ENCODE measurements around the gene MT1M. TPM values are rescaled to one million over a fixed set of nuclear protein-coding genes. Genes with fewer than 3 reads are reported as not detected.

Gene MT1M
- total RNA-seq, 4 donors from 2014 or later = 7.1 to 45.5 (median 33.8) TPM

DNA sequence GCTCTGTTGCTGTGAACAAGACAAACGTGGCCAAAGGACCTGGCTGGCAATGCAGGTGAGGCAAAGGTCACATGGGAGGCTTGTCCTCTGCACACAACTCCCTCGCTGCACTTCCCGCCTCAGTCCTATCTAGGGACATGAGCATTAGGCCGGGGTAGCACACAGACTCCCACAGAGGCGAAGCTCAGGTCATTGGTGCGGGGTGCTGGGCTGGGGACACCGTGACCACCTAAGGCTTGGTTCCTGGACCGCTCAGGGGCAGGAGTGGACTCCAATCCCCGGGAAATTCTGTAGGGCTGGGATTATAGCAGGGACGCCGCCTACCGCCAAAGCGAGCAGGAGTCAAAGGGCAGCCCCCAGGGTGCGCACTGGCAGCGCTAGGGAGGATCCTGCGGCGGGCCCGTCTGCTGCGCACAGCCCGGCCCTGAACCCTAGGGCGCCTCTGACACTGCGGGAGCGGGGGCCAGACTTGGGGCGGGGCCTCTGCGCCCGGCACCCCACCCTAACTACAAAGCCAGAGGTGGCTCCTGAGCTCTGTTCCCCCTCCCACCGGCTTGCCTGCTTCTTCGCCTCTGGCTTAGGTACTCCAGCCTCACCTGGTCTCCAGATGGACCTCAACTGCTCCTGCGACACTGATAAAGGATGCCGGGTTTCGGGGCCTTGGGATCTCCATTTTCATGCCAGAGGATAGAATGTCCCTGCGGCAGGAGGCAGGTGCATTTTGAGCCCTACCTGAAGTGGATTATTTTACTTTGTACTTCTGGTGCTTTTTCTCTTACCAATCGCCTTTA is 15.4 kb downstream of the MT1M start:
- Histone ChIP-seq H3K9me3 (no peaks in the 10 kb centered on the region), H3K27ac (no peak overlapping the region), H3K4me1 (peaks cover 7 to 15% of the 10 kb centered on the region in 2 donors), H3K4me3 (replicated peaks in 1 of 3) (no peak overlapping the region), H3K27me3 (no peaks in the 10 kb centered on the region), H3K36me3 (no peaks in the 10 kb centered on the region)
- intact Hi-C loops (cut with DNase I) = no loop called here
- 48 to 63% methylated on average over 10 to 21 of the region's 33 CpGs for WGBS, 2 donors
- no peak for TF ChIP-seq POLR2A (IDR thresholded peaks at IDR 0.05)
- TF ChIP-seq, protein P1, sequence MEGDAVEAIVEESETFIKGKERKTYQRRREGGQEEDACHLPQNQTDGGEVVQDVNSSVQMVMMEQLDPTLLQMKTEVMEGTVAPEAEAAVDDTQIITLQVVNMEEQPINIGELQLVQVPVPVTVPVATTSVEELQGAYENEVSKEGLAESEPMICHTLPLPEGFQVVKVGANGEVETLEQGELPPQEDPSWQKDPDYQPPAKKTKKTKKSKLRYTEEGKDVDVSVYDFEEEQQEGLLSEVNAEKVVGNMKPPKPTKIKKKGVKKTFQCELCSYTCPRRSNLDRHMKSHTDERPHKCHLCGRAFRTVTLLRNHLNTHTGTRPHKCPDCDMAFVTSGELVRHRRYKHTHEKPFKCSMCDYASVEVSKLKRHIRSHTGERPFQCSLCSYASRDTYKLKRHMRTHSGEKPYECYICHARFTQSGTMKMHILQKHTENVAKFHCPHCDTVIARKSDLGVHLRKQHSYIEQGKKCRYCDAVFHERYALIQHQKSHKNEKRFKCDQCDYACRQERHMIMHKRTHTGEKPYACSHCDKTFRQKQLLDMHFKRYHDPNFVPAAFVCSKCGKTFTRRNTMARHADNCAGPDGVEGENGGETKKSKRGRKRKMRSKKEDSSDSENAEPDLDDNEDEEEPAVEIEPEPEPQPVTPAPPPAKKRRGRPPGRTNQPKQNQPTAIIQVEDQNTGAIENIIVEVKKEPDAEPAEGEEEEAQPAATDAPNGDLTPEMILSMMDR (IDR thresholded peaks at IDR 0.05) = no peak
- no peak for DNase-seq

DNA sequence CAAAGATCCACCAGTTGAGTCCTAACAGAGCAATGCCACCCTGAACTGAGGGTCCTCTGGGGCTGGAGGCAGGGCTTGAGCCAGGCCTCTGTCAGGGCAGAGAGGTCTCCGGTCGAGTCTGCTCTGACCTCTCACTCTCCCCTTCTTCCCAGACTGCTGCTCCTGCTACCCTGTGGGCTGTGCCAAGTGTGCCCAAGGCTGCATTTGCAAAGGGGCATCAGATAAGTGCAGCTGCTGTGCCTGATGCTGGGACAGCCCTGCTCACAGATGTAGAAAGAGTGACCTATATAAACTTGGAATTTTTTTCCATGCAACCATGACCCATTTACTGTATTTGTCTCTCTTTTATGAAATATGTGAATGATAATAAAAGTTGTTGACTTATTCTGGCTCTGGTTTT is 16.8 kb downstream of the MT1M start:
- H3K27me3 ChIP-seq = no peaks in the 10 kb centered on the region
- no peak for DNase-seq
- TF ChIP-seq, protein P1 (IDR thresholded peaks at IDR 0.05) = no peak
- no peaks in the 10 kb centered on the region for H3K36me3 ChIP-seq
- 86 to 100% methylated on average over 2 of the region's 2 CpGs for WGBS, 2 donors
- peaks cover 0 to 1% of the 10 kb centered on the region in 2 donors for H3K4me1 ChIP-seq
- no peaks in the 10 kb centered on the region for H3K9me3 ChIP-seq
- intact Hi-C loops (cut with DNase I) = no loop called here
- H3K27ac ChIP-seq = no peak overlapping the region
- H3K4me3 ChIP-seq (replicated peaks in 1 of 3) = no peak overlapping the region

DNA sequence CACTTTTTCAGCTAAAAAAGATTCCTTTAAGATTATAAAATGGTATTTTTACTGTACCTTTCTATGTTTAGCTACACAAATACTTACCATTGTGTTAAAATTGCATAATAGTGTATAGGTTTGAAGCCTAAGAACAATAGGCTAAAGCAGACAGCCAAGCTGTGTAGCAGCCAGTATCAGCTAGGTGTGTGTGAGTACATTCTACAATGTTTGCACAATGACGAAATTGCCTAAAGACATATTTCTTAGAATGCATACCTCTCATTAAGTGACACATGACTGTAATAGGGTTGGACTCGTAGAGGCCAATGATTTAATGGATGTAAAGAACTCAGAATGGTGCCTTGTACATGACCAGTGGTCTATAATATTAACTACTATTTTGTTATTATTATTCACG is 17.4 kb downstream of the MT1M start:
- Histone ChIP-seq H3K9me3 (no peaks in the 10 kb centered on the region), H3K27me3 (no peaks in the 10 kb centered on the region), H3K27ac (no peak overlapping the region), H3K36me3 (no peaks in the 10 kb centered on the region), H3K4me1 (no peaks in the 10 kb centered on the region), H3K4me3 (replicated peaks in 1 of 3) (no peak overlapping the region)
- 91 to 92% methylated on average over 3 of the region's 3 CpGs for WGBS, 2 donors
- TF ChIP-seq, protein P1 (IDR thresholded peaks at IDR 0.05) = no peak
- TF ChIP-seq POLR2A (IDR thresholded peaks at IDR 0.05) = no peak
- intact Hi-C loops (cut with DNase I) = no loop called here
- no peak for DNase-seq

DNA sequence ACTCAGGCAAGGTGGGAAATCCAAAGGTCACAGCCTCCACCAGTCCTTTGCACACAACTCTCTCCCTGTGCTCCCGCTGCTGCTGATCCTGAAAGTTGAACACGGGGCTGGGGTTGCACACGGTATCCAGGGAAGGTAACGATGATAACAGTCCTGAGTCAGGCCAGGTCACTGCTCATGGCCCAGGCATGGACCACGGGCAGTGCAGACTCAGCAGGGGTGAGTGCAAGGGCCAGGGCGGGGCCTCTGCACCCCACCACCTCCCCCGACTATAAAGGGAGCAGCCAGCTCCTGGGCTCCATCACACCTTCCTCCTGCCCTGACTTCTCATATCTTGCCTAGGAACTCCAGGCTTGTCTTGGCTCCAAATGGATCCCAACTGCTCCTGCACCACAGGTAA is 19.1 kb downstream of the MT1M start, which contains the start of gene MT1B:
Gene MT1B, plus strand, starts transcription at position 301 of the 400 bp plus-strand sequence. Its CDS starts 68 bp downstream, at position 369.
- 54 to 77% methylated on average over 2 to 7 of the region's 7 CpGs for WGBS, 2 donors
- no peak for DNase-seq
- H3K36me3 ChIP-seq = no peaks in the 10 kb centered on the region
- TF ChIP-seq, protein P1 (IDR thresholded peaks at IDR 0.05) = no peak
- TF ChIP-seq POLR2A (IDR thresholded peaks at IDR 0.05) = no peak
- H3K27ac ChIP-seq = no peak within 1 kb of the TSS
- H3K27me3 ChIP-seq = no peaks in the 10 kb centered on the region
- H3K4me1 ChIP-seq = no peaks in the 10 kb centered on the region
- no peaks in the 10 kb centered on the region for H3K9me3 ChIP-seq
- no peak within 1 kb of the TSS for H3K4me3 ChIP-seq (replicated peaks in 1 of 3)
- intact Hi-C loops (cut with DNase I) = no loop called here

DNA sequence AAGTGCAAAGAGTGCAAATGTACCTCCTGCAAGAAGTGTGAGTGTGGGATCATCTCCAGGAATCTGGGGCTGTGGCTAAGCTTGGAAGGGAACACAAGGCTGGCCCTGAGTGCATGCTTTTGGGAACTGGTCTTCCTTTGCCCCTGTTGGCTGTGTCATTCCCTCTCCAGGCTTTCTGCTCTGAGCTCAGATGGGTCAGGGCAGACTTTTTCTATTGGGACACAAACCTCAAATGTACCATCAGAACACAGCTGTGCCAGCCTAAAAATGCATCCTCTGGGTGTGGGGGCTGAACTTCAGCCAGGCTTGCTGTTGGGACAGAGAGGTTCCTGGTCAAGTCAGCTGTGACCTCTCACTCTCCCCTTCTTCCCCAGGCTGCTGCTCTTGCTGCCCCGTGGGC is 20.1 kb downstream of the MT1M start:
- Histone ChIP-seq H3K36me3 (no peaks in the 10 kb centered on the region), H3K9me3 (no peaks in the 10 kb centered on the region), H3K4me1 (no peaks in the 10 kb centered on the region), H3K27me3 (no peaks in the 10 kb centered on the region), H3K4me3 (replicated peaks in 1 of 3) (no peak overlapping the region), H3K27ac (no peak overlapping the region)
- TF ChIP-seq, protein P1 (IDR thresholded peaks at IDR 0.05) = no peak
- TF ChIP-seq POLR2A (IDR thresholded peaks at IDR 0.05) = no peak
- WGBS, 2 donors = 38 to 54% methylated on average over 1 of the region's 1 CpG
- DNase-seq = no peak
- intact Hi-C loops (cut with DNase I) = no loop called here
